ENCODE measurements around the gene PRR15L. TPM values are rescaled to one million over a fixed set of nuclear protein-coding genes. Genes with fewer than 3 reads are reported as not detected.
A peak's percentile ranks its signal among the peaks of the same experiment; 100 is the strongest.
"Not testable (repeated sequence)": the region's sequence is repeated elsewhere in the genome, so short reads cannot be mapped to it uniquely, and the experiment has no call there.

PRR15L gene
- total and polyA plus RNA-seq, 4 donors = 0.17 to 0.27 TPM; not detected in 2

DNA sequence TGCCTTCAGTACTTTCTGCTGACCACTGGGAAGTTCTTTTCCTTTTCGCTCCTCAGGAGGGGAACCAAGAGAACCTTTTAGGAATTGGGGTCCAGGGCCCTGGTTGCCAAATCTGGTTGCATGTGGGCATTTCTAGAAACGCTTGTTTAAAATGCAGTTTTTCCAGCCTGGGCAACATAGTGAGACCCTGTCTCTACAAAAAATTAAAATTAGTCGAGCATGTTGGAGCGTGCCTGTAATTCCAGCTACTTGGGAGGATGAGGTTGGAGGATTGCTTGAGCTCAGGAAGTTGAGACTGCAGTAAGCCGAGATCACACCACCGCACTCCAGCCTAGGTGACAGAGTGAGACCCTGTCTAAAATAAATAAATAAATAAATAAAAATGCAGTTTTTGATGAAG, 15.1 kb downstream of the PRR15L start:
- no peak for DNase-seq (ENCODE audit: low read depth in 4 of 6, low spot score in 6 of 6)
- H3K27ac ChIP-seq (ENCODE audit: low read depth, low read length) = no peak overlapping the region
- no peaks in the 10 kb centered on the region for H3K9me3 ChIP-seq (ENCODE audit: control insufficient read depth, insufficient read depth, low read length)
- no peak overlapping the region for H3K4me3 ChIP-seq (ENCODE audit: low read depth, low read length)
- 100% methylated on average over 1 of the region's 6 CpGs for WGBS (ENCODE audit: insufficient coverage)
- H3K36me3 ChIP-seq (ENCODE audit: control insufficient read depth, insufficient read depth, low read length) = peaks cover 21% of the 10 kb centered on the region
- H3K4me1 ChIP-seq (ENCODE audit: control insufficient read depth, insufficient read depth, low read length) = peaks cover 23% of the 10 kb centered on the region
- H3K27me3 ChIP-seq (ENCODE audit: control insufficient read depth, insufficient read depth, low read length) = no peaks in the 10 kb centered on the region

DNA sequence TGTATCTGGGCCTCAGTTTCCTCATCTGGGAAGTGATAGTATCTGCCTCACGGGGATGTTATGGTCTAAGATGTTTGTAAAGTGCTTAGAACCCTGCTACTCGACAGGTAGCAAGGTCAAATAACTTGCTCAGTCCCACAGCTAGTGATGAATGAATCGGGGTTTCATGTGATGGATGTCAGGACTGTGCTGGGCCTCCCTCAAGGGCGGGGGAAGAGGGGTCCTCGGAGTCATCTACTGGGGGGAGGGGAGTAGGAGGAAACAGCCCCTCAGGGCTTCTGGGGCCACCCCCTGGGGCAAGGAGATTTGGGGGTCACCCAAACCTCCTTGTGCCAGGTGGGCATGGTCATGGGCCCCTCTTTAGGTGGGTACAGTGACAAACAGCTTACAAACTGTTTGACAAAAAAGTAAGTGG, 15.6 kb downstream of the PRR15L start:
- WGBS (ENCODE audit: insufficient coverage) = 18% methylated on average over 5 of the region's 5 CpGs
- H3K9me3 ChIP-seq (ENCODE audit: control insufficient read depth, insufficient read depth, low read length) = no peaks in the 10 kb centered on the region
- peaks cover 23% of the 10 kb centered on the region for H3K4me1 ChIP-seq (ENCODE audit: control insufficient read depth, insufficient read depth, low read length)
- H3K27me3 ChIP-seq (ENCODE audit: control insufficient read depth, insufficient read depth, low read length) = no peaks in the 10 kb centered on the region
- no peak overlapping the region for H3K27ac ChIP-seq (ENCODE audit: low read depth, low read length)
- peak overlapping the region; percentile 64 for H3K4me3 ChIP-seq (ENCODE audit: low read depth, low read length)
- DNase-seq (ENCODE audit: low read depth in 4 of 6, low spot score in 6 of 6) = no peak
- H3K36me3 ChIP-seq (ENCODE audit: control insufficient read depth, insufficient read depth, low read length) = peaks cover 21% of the 10 kb centered on the region

DNA sequence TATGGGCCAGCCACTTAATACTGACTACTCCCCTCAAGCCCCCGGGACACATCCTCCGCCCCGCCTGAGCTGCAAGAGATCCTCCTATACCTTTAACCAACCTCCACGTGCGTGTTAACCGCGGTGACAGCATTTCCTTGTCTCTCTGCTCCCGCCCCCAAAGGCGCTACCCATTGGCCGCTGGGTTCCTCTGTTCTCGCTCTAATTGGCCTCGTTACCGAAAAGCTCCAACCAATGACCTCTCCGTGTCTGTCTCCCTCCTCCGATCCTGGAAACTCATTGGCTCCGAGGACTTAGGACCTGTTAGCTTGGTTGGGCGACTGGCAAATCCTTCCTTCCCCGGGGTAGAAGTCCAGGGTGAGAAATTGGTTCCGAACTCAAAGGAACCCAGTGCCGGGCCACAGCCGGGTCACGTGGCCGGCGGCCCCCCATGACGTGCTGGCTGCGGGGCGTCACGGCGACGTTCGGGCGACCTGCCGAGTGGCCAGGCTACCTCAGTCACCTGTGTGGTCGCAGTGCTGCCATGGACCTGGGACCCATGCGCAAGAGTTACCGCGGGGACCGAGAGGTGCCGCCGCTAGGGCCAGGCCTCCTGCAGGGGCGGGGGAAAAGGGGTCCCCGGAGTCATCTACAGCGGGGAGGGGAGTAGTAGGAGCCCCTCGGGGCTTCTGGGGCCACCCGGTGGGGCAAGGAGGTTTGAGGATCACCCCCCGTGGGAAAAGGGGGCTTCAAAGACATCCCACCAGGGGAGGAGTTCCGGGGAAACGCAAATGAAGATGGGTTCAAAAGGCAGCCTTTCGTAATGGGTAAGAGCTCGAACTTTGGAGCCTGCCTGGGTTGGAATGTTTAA, 16.2 kb downstream of the PRR15L start, which contains the start of gene PNPO:
PNPO (plus strand) TSS at position 326 of the 850 bp plus-strand sequence; CDS start at position 431, 105 bp downstream.
- Histone ChIP-seq H3K9me3 (ENCODE audit: control insufficient read depth, insufficient read depth, low read length) (no peaks in the 10 kb centered on the region), H3K4me1 (ENCODE audit: control insufficient read depth, insufficient read depth, low read length) (peaks cover 23% of the 10 kb centered on the region), H3K36me3 (ENCODE audit: control insufficient read depth, insufficient read depth, low read length) (peaks cover 19% of the 10 kb centered on the region), H3K27me3 (ENCODE audit: control insufficient read depth, insufficient read depth, low read length) (no peaks in the 10 kb centered on the region), H3K27ac (ENCODE audit: low read depth, low read length) (no peak within 1 kb of the TSS), H3K4me3 (ENCODE audit: low read depth, low read length) (peak within 1 kb of the TSS; percentile 64)
- 1% methylated on average over 49 of the region's 50 CpGs for WGBS (ENCODE audit: insufficient coverage)
- peak; percentile 86 to 99 (median 96) for DNase-seq (ENCODE audit: low read depth in 4 of 6, low spot score in 6 of 6)

DNA sequence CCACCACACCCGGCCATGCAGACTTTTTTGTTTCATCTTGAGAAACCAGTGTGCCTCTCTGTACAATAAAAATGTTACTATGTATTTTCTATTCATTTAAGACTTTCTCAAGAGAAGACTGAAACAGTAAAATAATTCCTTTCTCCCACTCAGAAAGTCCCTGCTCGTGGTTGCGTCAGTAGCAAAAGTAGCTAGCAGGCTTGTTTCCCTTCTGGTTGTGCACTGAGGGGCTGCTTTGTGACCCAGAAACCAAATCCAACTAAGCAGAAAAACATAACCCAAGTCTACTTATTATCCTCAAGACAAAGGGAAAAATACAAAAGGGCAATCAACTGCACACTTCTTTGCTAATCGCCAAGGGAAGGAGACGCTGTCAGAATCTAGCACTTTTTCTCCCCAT, 19.7 kb downstream of the PRR15L start:
- H3K4me3 ChIP-seq (ENCODE audit: low read depth, low read length) = no peak overlapping the region
- H3K9me3 ChIP-seq (ENCODE audit: control insufficient read depth, insufficient read depth, low read length) = no peaks in the 10 kb centered on the region
- DNase-seq (ENCODE audit: low read depth in 4 of 6, low spot score in 6 of 6) = no peak
- H3K4me1 ChIP-seq (ENCODE audit: control insufficient read depth, insufficient read depth, low read length) = peaks cover 16% of the 10 kb centered on the region
- no peak overlapping the region for H3K27ac ChIP-seq (ENCODE audit: low read depth, low read length)
- no peaks in the 10 kb centered on the region for H3K27me3 ChIP-seq (ENCODE audit: control insufficient read depth, insufficient read depth, low read length)
- 52% methylated on average over 4 of the region's 5 CpGs for WGBS (ENCODE audit: insufficient coverage)
- no peaks in the 10 kb centered on the region for H3K36me3 ChIP-seq (ENCODE audit: control insufficient read depth, insufficient read depth, low read length)

DNA sequence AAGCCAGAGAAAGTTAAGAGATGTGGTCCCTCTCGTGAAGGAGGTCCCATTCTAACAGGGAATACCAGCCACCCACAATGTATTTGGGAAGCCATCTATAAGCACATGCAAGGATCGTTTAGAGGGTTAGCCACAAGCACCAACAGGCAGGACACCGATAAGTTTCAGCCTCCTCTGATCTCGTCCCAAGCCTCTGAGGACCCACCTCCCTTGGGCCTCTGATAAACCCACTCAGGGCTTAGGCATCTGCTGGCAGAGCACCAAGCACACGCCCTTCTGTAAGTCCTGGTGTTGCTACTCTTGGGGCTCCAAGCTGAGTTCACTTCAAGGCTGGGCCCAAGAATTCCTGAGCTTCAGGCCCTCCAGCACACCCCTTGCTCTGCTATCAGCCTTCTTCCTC, 21.7 kb downstream of the PRR15L start:
- H3K4me1 ChIP-seq (ENCODE audit: control insufficient read depth, insufficient read depth, low read length) = peaks cover 3% of the 10 kb centered on the region
- no peak overlapping the region for H3K4me3 ChIP-seq (ENCODE audit: low read depth, low read length)
- no peak for DNase-seq (ENCODE audit: low read depth in 4 of 6, low spot score in 6 of 6)
- H3K27ac ChIP-seq (ENCODE audit: low read depth, low read length) = no peak overlapping the region
- no peaks in the 10 kb centered on the region for H3K9me3 ChIP-seq (ENCODE audit: control insufficient read depth, insufficient read depth, low read length)
- 85% methylated on average over 5 of the region's 5 CpGs for WGBS (ENCODE audit: insufficient coverage)
- H3K27me3 ChIP-seq (ENCODE audit: control insufficient read depth, insufficient read depth, low read length) = no peaks in the 10 kb centered on the region
- no peaks in the 10 kb centered on the region for H3K36me3 ChIP-seq (ENCODE audit: control insufficient read depth, insufficient read depth, low read length)

DNA sequence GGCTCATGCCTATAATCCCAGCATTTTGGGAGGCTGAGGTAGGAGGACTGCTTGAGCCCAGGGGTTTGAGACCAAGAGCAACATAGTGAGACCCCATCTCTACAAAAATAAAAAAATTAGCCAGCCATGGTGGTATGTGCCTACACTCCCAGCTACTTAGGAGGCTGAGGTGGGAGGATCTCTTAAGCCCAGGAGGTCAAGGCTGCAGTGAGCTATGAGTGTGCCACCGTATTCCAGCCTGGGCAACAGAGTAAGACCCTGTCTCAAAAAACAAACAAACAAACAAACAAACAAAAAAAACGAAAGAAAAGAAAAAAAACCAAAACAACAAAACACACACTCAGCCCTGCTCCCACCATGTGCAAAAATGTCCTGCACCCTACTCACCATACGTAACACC, 22.2 kb downstream of the PRR15L start:
- H3K4me3 ChIP-seq (ENCODE audit: low read depth, low read length); DNase-seq (ENCODE audit: low read depth in 4 of 6, low spot score in 6 of 6); H3K27me3 ChIP-seq (ENCODE audit: control insufficient read depth, insufficient read depth, low read length); H3K36me3 ChIP-seq (ENCODE audit: control insufficient read depth, insufficient read depth, low read length); H3K9me3 ChIP-seq (ENCODE audit: control insufficient read depth, insufficient read depth, low read length); H3K27ac ChIP-seq (ENCODE audit: low read depth, low read length); H3K4me1 ChIP-seq (ENCODE audit: control insufficient read depth, insufficient read depth, low read length): not testable (repeated sequence)
- no CpG with 5 or more reads among the region's 3 CpGs for WGBS (ENCODE audit: insufficient coverage)

DNA sequence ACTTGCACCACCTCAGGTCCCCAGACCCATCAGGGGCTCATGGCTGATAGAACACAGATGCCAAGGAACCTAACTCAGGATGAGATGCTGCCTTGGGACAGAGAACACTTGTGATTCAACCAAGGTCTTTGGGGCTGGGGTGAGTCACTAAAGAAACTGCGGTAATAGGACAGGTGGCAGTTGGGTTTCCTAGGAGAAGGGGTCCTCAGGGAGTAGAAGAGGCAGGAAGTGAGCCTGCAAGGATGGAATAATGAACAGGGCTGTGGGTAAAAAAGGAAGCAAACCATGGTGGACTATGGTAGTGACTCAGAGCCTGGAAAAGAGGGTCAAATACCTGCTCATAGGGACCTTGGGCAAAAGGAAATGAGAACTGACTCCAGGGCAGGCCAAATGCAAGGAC, 22.8 kb downstream of the PRR15L start:
- Histone ChIP-seq H3K36me3 (ENCODE audit: control insufficient read depth, insufficient read depth, low read length) (peaks cover 3% of the 10 kb centered on the region), H3K27ac (ENCODE audit: low read depth, low read length) (no peak overlapping the region), H3K4me3 (ENCODE audit: low read depth, low read length) (no peak overlapping the region), H3K4me1 (ENCODE audit: control insufficient read depth, insufficient read depth, low read length) (no peaks in the 10 kb centered on the region), H3K27me3 (ENCODE audit: control insufficient read depth, insufficient read depth, low read length) (no peaks in the 10 kb centered on the region), H3K9me3 (ENCODE audit: control insufficient read depth, insufficient read depth, low read length) (no peaks in the 10 kb centered on the region)
- WGBS (ENCODE audit: insufficient coverage) = 94% methylated on average over 1 of the region's 1 CpG
- DNase-seq (ENCODE audit: low read depth in 4 of 6, low spot score in 6 of 6) = no peak

DNA sequence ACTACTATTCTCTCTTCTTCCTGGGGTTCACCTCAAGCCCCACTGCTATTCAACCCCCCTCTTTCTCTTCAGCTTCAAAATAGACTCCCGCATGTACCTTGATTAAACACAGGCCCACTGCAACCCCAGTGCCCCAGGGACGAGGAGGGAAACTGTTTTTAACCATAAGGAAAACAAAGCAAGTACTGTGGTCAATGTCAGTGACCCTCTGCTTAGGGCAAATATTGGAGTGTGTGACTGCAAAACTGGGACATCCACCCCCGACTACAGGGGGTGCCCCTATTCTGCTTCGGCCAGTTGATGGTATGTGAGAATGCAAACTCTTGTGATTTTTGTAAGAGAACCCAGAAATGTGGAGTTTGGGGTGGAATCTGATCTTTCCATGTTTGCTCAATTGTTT, 25.8 kb downstream of the PRR15L start:
- H3K9me3 ChIP-seq (ENCODE audit: control insufficient read depth, insufficient read depth, low read length) = no peaks in the 10 kb centered on the region
- WGBS (ENCODE audit: insufficient coverage) = 72% methylated on average over 3 of the region's 4 CpGs
- H3K4me1 ChIP-seq (ENCODE audit: control insufficient read depth, insufficient read depth, low read length) = peaks cover 5% of the 10 kb centered on the region
- H3K27ac ChIP-seq (ENCODE audit: low read depth, low read length) = no peak overlapping the region
- no peak overlapping the region for H3K4me3 ChIP-seq (ENCODE audit: low read depth, low read length)
- peaks cover 29% of the 10 kb centered on the region for H3K36me3 ChIP-seq (ENCODE audit: control insufficient read depth, insufficient read depth, low read length)
- no peaks in the 10 kb centered on the region for H3K27me3 ChIP-seq (ENCODE audit: control insufficient read depth, insufficient read depth, low read length)
- no peak for DNase-seq (ENCODE audit: low read depth in 4 of 6, low spot score in 6 of 6)

DNA sequence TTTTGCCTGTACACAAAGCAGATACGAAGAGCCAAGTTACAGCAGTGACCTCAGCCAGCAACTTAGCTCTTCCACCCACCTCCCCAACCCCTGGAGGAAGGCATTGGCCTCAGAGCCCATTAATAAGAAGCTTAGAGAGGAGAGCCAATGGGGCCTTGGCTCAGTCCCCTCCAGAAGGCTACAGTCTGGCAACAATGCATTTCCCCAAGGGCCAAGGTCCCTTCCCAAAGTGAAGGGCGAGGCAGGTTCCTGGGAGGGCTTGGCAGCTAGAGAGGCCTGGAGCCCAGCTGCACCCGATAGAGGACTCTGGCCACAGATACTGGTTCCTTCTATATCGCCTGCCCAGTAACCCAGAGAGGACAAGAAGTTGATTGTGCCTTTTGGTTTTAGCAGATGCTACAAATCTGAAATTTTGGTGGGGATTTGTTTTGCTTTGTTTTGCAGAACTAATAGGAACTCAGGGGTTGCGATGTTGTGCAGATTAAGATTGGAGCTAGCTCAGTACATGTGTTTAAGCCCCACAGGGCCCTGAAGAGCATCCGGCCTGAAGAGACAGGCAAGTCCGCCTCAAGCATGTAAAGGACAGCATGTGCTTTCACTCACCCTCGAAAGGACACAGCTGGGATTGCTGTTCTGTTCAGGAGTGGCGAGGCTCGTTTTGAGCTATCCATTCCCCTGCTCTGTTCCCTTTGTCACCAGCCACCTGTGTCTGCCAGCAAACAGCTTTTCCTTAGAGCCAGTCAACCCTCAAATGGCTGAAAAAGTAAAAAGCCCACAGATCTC, 28.3 kb downstream of the PRR15L start:
- H3K36me3 ChIP-seq (ENCODE audit: control insufficient read depth, insufficient read depth, low read length) = peaks cover 52% of the 10 kb centered on the region
- no peak overlapping the region for H3K27ac ChIP-seq (ENCODE audit: low read depth, low read length)
- H3K4me1 ChIP-seq (ENCODE audit: control insufficient read depth, insufficient read depth, low read length) = peaks cover 8% of the 10 kb centered on the region
- 66% methylated on average over 7 of the region's 10 CpGs for WGBS (ENCODE audit: insufficient coverage)
- no peak overlapping the region for H3K4me3 ChIP-seq (ENCODE audit: low read depth, low read length)
- no peak for DNase-seq (ENCODE audit: low read depth in 4 of 6, low spot score in 6 of 6)
- no peaks in the 10 kb centered on the region for H3K27me3 ChIP-seq (ENCODE audit: control insufficient read depth, insufficient read depth, low read length)
- H3K9me3 ChIP-seq (ENCODE audit: control insufficient read depth, insufficient read depth, low read length) = no peaks in the 10 kb centered on the region

Measured in spinal cord (tissue), 10 donors.